SK-N-SH (cell line): ENCODE measurements around the gene CALD1. TPM values are rescaled to one million over a fixed set of nuclear protein-coding genes. Genes with fewer than 3 reads are reported as not detected.

Experiments used
- CTCF ChIA-PET: fragments of 300-600, 350-600 bp; formaldehyde crosslinking; extraction: SDS; loops from one replicate; lab custom pipeline; 2021; lab: Yijun Ruan, JAX
- POLR2A ChIA-PET: fragments of 350-600 bp; sonication (Branson Sonifier 250); formaldehyde crosslinking; extraction: SDS; loops from one replicate; lab custom pipeline; 2020; ENCODE audit warnings: antibody characterized with exemption, inconsistent platforms; lab: Yijun Ruan, JAX
- DNase-seq: peaks from one replicate; pipeline ENCODE4 v3.0.0; 2012
- H2AFZ ChIP-seq: fragments of 200-600 bp; sonication (generic); 2 replicates; pipeline ENCODE4 v1.8.1; 2016; ENCODE audit warnings: antibody characterized with exemption, mild to moderate bottlenecking, low read depth
- H3F3A ChIP-seq: fragments of 200-600 bp; sonication (generic); replicated peaks from 2 replicates; pipeline ENCODE3; 2016; ENCODE audit warnings: antibody characterized with exemption, mild to moderate bottlenecking; ENCODE audit not compliant: insufficient read depth
- H3K27ac ChIP-seq, 2 experiments: fragments of 200-500 bp in 1 of 2; fragments of 200-600 bp in 1 of 2; sonication (Bioruptor generic) in 1 of 2; sonication (generic), shearing (Covaris generic) in 1 of 2; 2 replicates each; pipeline versions ENCODE4 v1.5.1 to v1.6.1; 2014 to 2016; ENCODE audit warnings: low read depth in 2 of 2, inconsistent platforms in 1 of 2, low read length in 1 of 2, mild to moderate bottlenecking in 1 of 2, mixed read lengths in 1 of 2
- H3K27me3 ChIP-seq: fragments of 200-600 bp; sonication (generic), shearing (Covaris generic); 2 replicates; pipeline ENCODE4 v1.6.1; 2016; ENCODE audit warnings: mixed run types; ENCODE audit not compliant: insufficient read depth
- H3K36me3 ChIP-seq, 2 experiments: fragments of 200-500 bp in 1 of 2; fragments of 200-600 bp in 1 of 2; sonication (Bioruptor generic) in 1 of 2; sonication (generic) in 1 of 2; replicated peaks in 1 of 2; 2 replicates each; pipeline versions ENCODE3 to v1.5.1; 2014 to 2016; ENCODE audit warnings: low read length in 1 of 2, mild to moderate bottlenecking in 1 of 2; ENCODE audit not compliant: insufficient read depth in 2 of 2, control insufficient read depth in 1 of 2
- H3K4me1 ChIP-seq, 2 experiments: fragments of 200-500 bp in 1 of 2; fragments of 200-600 bp in 1 of 2; sonication (Bioruptor generic) in 1 of 2; sonication (generic), shearing (Covaris generic) in 1 of 2; 2 replicates each; pipeline versions ENCODE4 v1.5.1 to v1.6.1; 2014 to 2016; ENCODE audit warnings: low read depth in 1 of 2, low read length in 1 of 2, mixed run types in 1 of 2; ENCODE audit not compliant: insufficient read depth in 2 of 2, control insufficient read depth in 1 of 2
- H3K4me2 ChIP-seq: fragments of 200-600 bp; sonication (generic), shearing (Covaris generic); 2 replicates; pipeline ENCODE4 v1.6.1; 2017; ENCODE audit warnings: mixed run types
- H3K4me3 ChIP-seq, 2 experiments: fragments of 200-500 bp in 1 of 2; fragments of 200-600 bp in 1 of 2; sonication (Bioruptor generic) in 1 of 2; sonication (generic), shearing (Covaris generic) in 1 of 2; 2 replicates each; pipeline versions ENCODE4 v1.5.1 to v1.8.1; 2014 to 2016; ENCODE audit warnings: low read depth in 2 of 2, inconsistent platforms in 1 of 2, low read length in 1 of 2, mild to moderate bottlenecking in 1 of 2, mixed read lengths in 1 of 2, moderate library complexity in 1 of 2
- H3K79me2 ChIP-seq: fragments of 200-600 bp; sonication (generic); 2 replicates; pipeline ENCODE4 v1.8.1; 2017; ENCODE audit warnings: mild to moderate bottlenecking; ENCODE audit not compliant: insufficient read depth
- H3K9ac ChIP-seq: fragments of 200-600 bp; sonication (generic); 2 replicates; pipeline ENCODE4 v1.6.1; 2017; ENCODE audit warnings: mixed run types
- H3K9me2 ChIP-seq: fragments of 200-600 bp; sonication (generic); 2 replicates; pipeline ENCODE4 v1.6.1; 2017; ENCODE audit warnings: mixed run types
- H3K9me3 ChIP-seq: fragments of 200-600 bp; sonication (generic); 2 replicates; pipeline ENCODE4 v1.6.1; 2017; ENCODE audit warnings: mixed run types, mild to moderate bottlenecking, moderate library complexity
- H4K20me1 ChIP-seq: fragments of 200-600 bp; sonication (generic); 2 replicates; pipeline ENCODE4 v1.6.1; 2017; ENCODE audit warnings: mild to moderate bottlenecking, mixed run types; ENCODE audit not compliant: insufficient read depth
- CTCF ChIP-seq: fragments of 200-600 bp; sonication (generic); IDR thresholded peaks from 2 replicates; pipeline ENCODE4 v1.6.1; 2017; ENCODE audit warnings: antibody characterized with exemption, mild to moderate bottlenecking, moderate library complexity
- EP300 ChIP-seq, 2 experiments: IDR thresholded peaks; 2 replicates each; pipeline versions ENCODE4 v1.4.0 to v1.6.1; 2012; ENCODE audit warnings: borderline replicate concordance in 1 of 2, low read depth in 1 of 2, low read length in 1 of 2
- FOXJ3 ChIP-seq: sonication (generic); formaldehyde crosslinking; IDR thresholded peaks from 2 replicates; pipeline ENCODE4 v1.5.1; 2020; ENCODE audit warnings: mild to moderate bottlenecking, missing genetic modification reagents
- GABPA ChIP-seq: IDR thresholded peaks from 2 replicates; pipeline ENCODE4 v1.4.0; 2012; ENCODE audit warnings: low read depth, mild to moderate bottlenecking
- GATA2 ChIP-seq: sonication (generic); formaldehyde crosslinking; IDR thresholded peaks from 2 replicates; pipeline ENCODE4 v1.5.0; 2020; ENCODE audit warnings: mild to moderate bottlenecking, missing genetic modification reagents
- JUND ChIP-seq: IDR thresholded peaks from 2 replicates; pipeline ENCODE4 v1.4.0; 2012
- MEF2A ChIP-seq: IDR thresholded peaks from 2 replicates; pipeline ENCODE4 v1.4.0; 2012; ENCODE audit warnings: low read depth, borderline replicate concordance
- NFIC ChIP-seq: IDR thresholded peaks from 2 replicates; pipeline ENCODE4 v1.4.0; 2012; ENCODE audit warnings: borderline replicate concordance
- PBX3 ChIP-seq: IDR thresholded peaks from 2 replicates; pipeline ENCODE4; 2012
- POLR2AphosphoS5 ChIP-seq: IDR thresholded peaks from 2 replicates; pipeline ENCODE4 v1.6.1; 2012; ENCODE audit warnings: low read depth, low read length
- RAD21 ChIP-seq: IDR thresholded peaks from 2 replicates; pipeline ENCODE4 v1.6.1; 2012; ENCODE audit warnings: mild to moderate bottlenecking, low read length
- RCOR1 ChIP-seq: fragments of 150-350 bp; IDR thresholded peaks from 2 replicates; pipeline ENCODE4 v1.6.1; 2017; ENCODE audit warnings: antibody characterized with exemption, low read length
- RXRA ChIP-seq: IDR thresholded peaks from 2 replicates; pipeline ENCODE4 v1.4.0; 2012; ENCODE audit warnings: low read depth, mild to moderate bottlenecking, borderline replicate concordance
- TAF1 ChIP-seq: IDR thresholded peaks from 2 replicates; pipeline ENCODE4 v1.6.1; 2012; ENCODE audit warnings: low read depth, mild to moderate bottlenecking, low read length, moderate library complexity, borderline replicate concordance
- TCF12 ChIP-seq: IDR thresholded peaks from 2 replicates; pipeline ENCODE4 v1.4.0; 2012
- TEAD4 ChIP-seq: IDR thresholded peaks from 2 replicates; pipeline ENCODE4 v1.4.0; 2012; ENCODE audit warnings: mild to moderate bottlenecking, borderline replicate concordance; ENCODE audit not compliant: insufficient read depth
- WGBS: methylation state at CpG from one replicate; pipeline ENCODE4 v1.1.6; 2017; ENCODE audit warnings: low lambda C conversion rate; 5-methylcytosine and 5-hydroxymethylcytosine counted together
- polyA plus RNA-seq, 3 experiments: library from polyadenylated mRNA; depleted of rRNA; stranded (reverse); fragments of >200 nt; gene quantifications; 2 replicates each; pipeline ENCODE4 v1.2.3, GENCODE V29; 2012
- TF ChIP-seq, protein P1 (sequence below): IDR thresholded peaks from 2 replicates; pipeline ENCODE4 v1.4.0; 2012; ENCODE audit warnings: low read depth, borderline replicate concordance
- TF ChIP-seq, protein P2 (sequence below): fragments of 150-350 bp; IDR thresholded peaks from 2 replicates; pipeline ENCODE4 v1.6.1; 2017; ENCODE audit warnings: antibody characterized with exemption, low read length, low read depth, borderline replicate concordance

CALD1 gene
- polyA plus RNA-seq, 1 of the 3 experiments (the other 2 are of a cell fraction): 299 TPM

GRCh38 chr7:134763960-134764359 lies 15.5 kb upstream of the CALD1 start:
- Histone ChIP-seq H3K79me2 (no peaks in the 10 kb centered on the region), H3K27ac (no peak overlapping the region), H3K4me1 (no peaks in the 10 kb centered on the region; a peak in 1 of 4 replicates), H3K36me3 (no peaks in the 10 kb centered on the region), H3K4me3 (no peak overlapping the region), H3K9ac (no peak overlapping the region), H3K27me3 (no peaks in the 10 kb centered on the region), H3K9me2 (no peaks in the 10 kb centered on the region), H4K20me1 (no peaks in the 10 kb centered on the region), H3K9me3 (no peaks in the 10 kb centered on the region), H2AFZ (no peak overlapping the region), H3K4me2 (no peak overlapping the region), H3F3A (no peaks in the 10 kb centered on the region)
- DNase-seq: no peak
- TF ChIP-seq RCOR1 (no peak), CTCF (no peak), TCF12 (no peak), JUND (no peak), GATA2 (CRISPR knock-in tag) (no peak), MEF2A (no peak), RAD21 (no peak), GABPA (no peak), NFIC (no peak), PBX3 (no peak), POLR2AphosphoS5 (no peak), TAF1 (no peak), FOXJ3 (CRISPR knock-in tag) (no peak), EP300 (IDR thresholded peaks at IDR 0.05; ENCODE audit: borderline replicate concordance in 1 of 2, low read depth in 1 of 2, low read length in 1 of 2) (no peak), RXRA (no peak), TEAD4 (no peak)
- TF ChIP-seq, protein P1, sequence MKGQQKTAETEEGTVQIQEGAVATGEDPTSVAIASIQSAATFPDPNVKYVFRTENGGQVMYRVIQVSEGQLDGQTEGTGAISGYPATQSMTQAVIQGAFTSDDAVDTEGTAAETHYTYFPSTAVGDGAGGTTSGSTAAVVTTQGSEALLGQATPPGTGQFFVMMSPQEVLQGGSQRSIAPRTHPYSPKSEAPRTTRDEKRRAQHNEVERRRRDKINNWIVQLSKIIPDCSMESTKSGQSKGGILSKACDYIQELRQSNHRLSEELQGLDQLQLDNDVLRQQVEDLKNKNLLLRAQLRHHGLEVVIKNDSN: no peak
- TF ChIP-seq, protein P2, sequence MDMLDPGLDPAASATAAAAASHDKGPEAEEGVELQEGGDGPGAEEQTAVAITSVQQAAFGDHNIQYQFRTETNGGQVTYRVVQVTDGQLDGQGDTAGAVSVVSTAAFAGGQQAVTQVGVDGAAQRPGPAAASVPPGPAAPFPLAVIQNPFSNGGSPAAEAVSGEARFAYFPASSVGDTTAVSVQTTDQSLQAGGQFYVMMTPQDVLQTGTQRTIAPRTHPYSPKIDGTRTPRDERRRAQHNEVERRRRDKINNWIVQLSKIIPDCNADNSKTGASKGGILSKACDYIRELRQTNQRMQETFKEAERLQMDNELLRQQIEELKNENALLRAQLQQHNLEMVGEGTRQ: no peak
- ChIA-PET CTCF (interaction anchor here (1.1 kb wide), 1 partner anchor 217 kb away, joined by 3 read pairs; no protein-coding TSS in a partner anchor), POLR2A (no interaction called here)
- WGBS: 92% methylated on average over 1 of the region's 1 CpG
